WTC11 (cell line): Measurements from ENCODE around the gene ENAM. TPM values are rescaled to one million over a fixed set of nuclear protein-coding genes. Genes with fewer than 3 reads are reported as not detected.

Experiments
- ATAC-seq: fragments of 200-7000 bp; cut with Tn5 transposase; 2 replicates; pipeline ENCODE4 v1.10.0; 2021; ENCODE audit warnings: mild to moderate bottlenecking, moderate library complexity
- CTCF ChIA-PET: fragments of 300-600 bp; sonication (Branson Sonifier 250); formaldehyde crosslinking; loops from one replicate; lab custom pipeline; 2021; ENCODE audit warnings: antibody characterized with exemption; lab: Charles Lee
- POLR2A ChIA-PET: fragments of 350-600 bp; sonication (Branson Sonifier 250); formaldehyde crosslinking; loops from one replicate; lab custom pipeline; 2021; ENCODE audit warnings: antibody characterized with exemption; lab: Charles Lee
- DNase-seq: peaks from one replicate; pipeline ENCODE4 v3.0.0; 2021; ENCODE audit warnings: low spot score
- H3K27ac Mint-ChIP-seq: 2 replicates; pipeline ENCODE4 v1.8.0; 2021; ENCODE audit warnings: mixed read lengths
- H3K27me3 Mint-ChIP-seq: 2 replicates; pipeline ENCODE4 v1.8.0; 2021; ENCODE audit warnings: low read depth, mild to moderate bottlenecking, moderate library complexity, mixed read lengths
- H3K36me3 Mint-ChIP-seq: 2 replicates; pipeline ENCODE4 v1.8.0; 2021; ENCODE audit warnings: mixed read lengths
- H3K4me1 Mint-ChIP-seq: 2 replicates; pipeline ENCODE4 v1.8.0; 2022; ENCODE audit warnings: mixed read lengths
- H3K4me3 Mint-ChIP-seq: 2 replicates; pipeline ENCODE4 v1.8.0; 2021; ENCODE audit warnings: mild to moderate bottlenecking, moderate library complexity, mixed read lengths
- H3K9me3 Mint-ChIP-seq: 2 replicates; pipeline ENCODE4 v1.8.0; 2021; ENCODE audit warnings: mixed read lengths
- ATF2 ChIP-seq: sonication (generic); formaldehyde crosslinking; IDR thresholded peaks from 2 replicates; pipeline ENCODE4 v1.8.1; 2022; ENCODE audit warnings: low read depth, missing genetic modification reagents, borderline replicate concordance
- ATF6 ChIP-seq: sonication (generic); formaldehyde crosslinking; IDR thresholded peaks from 2 replicates; pipeline ENCODE4 v1.8.1; 2023; ENCODE audit warnings: mild to moderate bottlenecking, missing genetic modification reagents
- CREM ChIP-seq: sonication (generic); formaldehyde crosslinking; IDR thresholded peaks from 2 replicates; pipeline ENCODE4 v1.8.1; 2022; ENCODE audit warnings: mild to moderate bottlenecking, missing genetic modification reagents, moderate library complexity
- ESRRA ChIP-seq: sonication (generic); formaldehyde crosslinking; IDR thresholded peaks from 2 replicates; pipeline ENCODE4 v1.8.1; 2022; ENCODE audit warnings: mild to moderate bottlenecking, missing genetic modification reagents, borderline replicate concordance
- HMGA2 ChIP-seq: fragments of 250-450 bp; sonication (Bioruptor Pico); IDR thresholded peaks from 2 replicates; pipeline ENCODE4 v1.4.0; 2021; ENCODE audit warnings: mild to moderate bottlenecking, moderate library complexity
- IRF1 ChIP-seq: sonication (generic); formaldehyde crosslinking; IDR thresholded peaks from 2 replicates; pipeline ENCODE4 v1.8.0; 2023; ENCODE audit warnings: missing genetic modification reagents
- NR1H2 ChIP-seq: sonication (generic); formaldehyde crosslinking; IDR thresholded peaks from 2 replicates; pipeline ENCODE4 v1.9.0; 2021; ENCODE audit warnings: mild to moderate bottlenecking, moderate library complexity, missing genetic modification reagents
- PREB ChIP-seq: sonication (generic); formaldehyde crosslinking; IDR thresholded peaks from 2 replicates; pipeline ENCODE4 v1.8.1; 2022; ENCODE audit warnings: mild to moderate bottlenecking, missing genetic modification reagents, moderate library complexity, borderline replicate concordance
- RELA ChIP-seq: sonication (generic); formaldehyde crosslinking; IDR thresholded peaks from 2 replicates; pipeline ENCODE4 v1.8.1; 2022; ENCODE audit warnings: missing genetic modification reagents, mild to moderate bottlenecking, borderline replicate concordance
- SMAD4 ChIP-seq: sonication (generic); formaldehyde crosslinking; IDR thresholded peaks from 2 replicates; pipeline ENCODE4 v1.8.0; 2022; ENCODE audit warnings: mild to moderate bottlenecking, missing genetic modification reagents
- SP1 ChIP-seq: sonication (generic); formaldehyde crosslinking; conservative IDR thresholded peaks from 2 replicates; pipeline ENCODE4 v1.8.1; 2022; ENCODE audit warnings: missing genetic modification reagents
- TEAD1 ChIP-seq: sonication (generic); formaldehyde crosslinking; IDR thresholded peaks from 2 replicates; pipeline ENCODE4 v1.8.0; 2022; ENCODE audit warnings: mild to moderate bottlenecking, missing genetic modification reagents
- TP53 ChIP-seq: sonication (generic); formaldehyde crosslinking; IDR thresholded peaks from 2 replicates; pipeline ENCODE4 v1.8.1; 2023; ENCODE audit warnings: mild to moderate bottlenecking, missing genetic modification reagents
- ZNF121 ChIP-seq: sonication (generic); formaldehyde crosslinking; IDR thresholded peaks from 2 replicates; pipeline ENCODE4 v1.8.0; 2023; ENCODE audit warnings: missing genetic modification reagents
- ZNF263 ChIP-seq: sonication (generic); formaldehyde crosslinking; IDR thresholded peaks from 2 replicates; pipeline ENCODE4 v1.8.1; 2022; ENCODE audit warnings: low read depth, mild to moderate bottlenecking, moderate library complexity, missing genetic modification reagents
- ZNF423 ChIP-seq: fragments of 250-450 bp; sonication (Bioruptor Pico); IDR thresholded peaks from 2 replicates; pipeline ENCODE4 v2.1.2; 2022; ENCODE audit warnings: mild to moderate bottlenecking, moderate library complexity
- ZNF512 ChIP-seq: sonication (generic); formaldehyde crosslinking; IDR thresholded peaks from 2 replicates; pipeline ENCODE4 v1.8.1; 2022; ENCODE audit warnings: missing genetic modification reagents, borderline replicate concordance
- total RNA-seq: library from RNA; stranded (reverse); gene quantifications from 3 replicates; pipeline ENCODE4 v1.2.3, GENCODE V29; 2021
- TF ChIP-seq, protein P1 (sequence below): sonication (generic); formaldehyde crosslinking; IDR thresholded peaks from 2 replicates; pipeline ENCODE4 v1.8.0; 2022; ENCODE audit warnings: mild to moderate bottlenecking, missing genetic modification reagents
- TF ChIP-seq, protein P2 (sequence below): sonication (generic); formaldehyde crosslinking; IDR thresholded peaks from 2 replicates; pipeline ENCODE4 v1.8.1; 2023; ENCODE audit warnings: mild to moderate bottlenecking, missing genetic modification reagents, moderate library complexity
- TF ChIP-seq, protein P3 (sequence below): sonication (generic); formaldehyde crosslinking; IDR thresholded peaks from 2 replicates; pipeline ENCODE4 v1.8.1; 2022; ENCODE audit warnings: low read depth, mild to moderate bottlenecking, moderate library complexity, missing genetic modification reagents, borderline replicate concordance

Gene ENAM
- total RNA-seq, 1 experiment from 2014 or later, result not detected

- TF ChIP-seq TEAD1 (CRISPR knock-in tag) (no peak), SP1 (no peak), RELA (CRISPR knock-in tag) (no peak), HMGA2 (CRISPR knock-in tag) (no peak), TP53 (CRISPR knock-in tag) (no peak), ZNF512 (CRISPR knock-in tag) (no peak), SMAD4 (CRISPR knock-in tag) (no peak), CREM (no peak)
- TF ChIP-seq, protein P1, sequence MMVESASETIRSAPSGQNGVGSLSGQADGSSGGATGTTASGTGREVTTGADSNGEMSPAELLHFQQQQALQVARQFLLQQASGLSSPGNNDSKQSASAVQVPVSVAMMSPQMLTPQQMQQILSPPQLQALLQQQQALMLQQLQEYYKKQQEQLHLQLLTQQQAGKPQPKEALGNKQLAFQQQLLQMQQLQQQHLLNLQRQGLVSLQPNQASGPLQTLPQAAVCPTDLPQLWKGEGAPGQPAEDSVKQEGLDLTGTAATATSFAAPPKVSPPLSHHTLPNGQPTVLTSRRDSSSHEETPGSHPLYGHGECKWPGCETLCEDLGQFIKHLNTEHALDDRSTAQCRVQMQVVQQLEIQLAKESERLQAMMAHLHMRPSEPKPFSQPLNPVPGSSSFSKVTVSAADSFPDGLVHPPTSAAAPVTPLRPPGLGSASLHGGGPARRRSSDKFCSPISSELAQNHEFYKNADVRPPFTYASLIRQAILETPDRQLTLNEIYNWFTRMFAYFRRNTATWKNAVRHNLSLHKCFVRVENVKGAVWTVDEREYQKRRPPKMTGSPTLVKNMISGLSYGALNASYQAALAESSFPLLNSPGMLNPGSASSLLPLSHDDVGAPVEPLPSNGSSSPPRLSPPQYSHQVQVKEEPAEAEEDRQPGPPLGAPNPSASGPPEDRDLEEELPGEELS (CRISPR knock-in tag), result no peak
These were observed 924 bp upstream of the ENAM start (continued) for GRCh38 chr4:70627620-70628019.

DNA sequence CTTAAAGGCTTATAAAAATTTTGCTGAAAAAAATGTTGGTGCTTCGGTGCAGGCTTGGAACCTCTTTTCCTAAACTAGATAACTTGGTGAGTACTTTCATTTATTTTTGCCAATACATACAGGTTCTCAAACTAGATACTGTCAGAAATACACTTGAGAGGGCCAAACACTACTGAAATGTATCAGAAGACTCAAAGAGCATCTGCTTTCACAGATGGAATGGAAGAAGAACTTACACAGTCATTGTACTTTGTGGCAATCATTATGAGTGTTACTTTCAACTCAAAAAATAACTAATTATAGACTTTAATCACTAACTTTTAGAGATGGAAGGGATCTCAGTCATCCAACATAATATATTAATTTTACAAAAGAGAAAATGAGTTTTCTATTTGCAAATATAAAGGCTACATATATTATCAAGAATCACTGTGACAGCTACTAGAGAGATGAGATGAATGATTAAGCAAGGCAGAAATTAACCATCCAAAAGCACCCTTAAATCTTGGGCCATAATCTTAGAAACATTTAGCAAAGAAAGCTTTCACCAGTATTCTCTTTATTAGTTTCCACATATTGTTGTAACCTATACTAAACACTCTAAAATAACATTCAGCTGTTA lies 1.0 kb downstream of the ENAM start:
- DNase-seq, result no peak
- Mint-ChIP-seq H3K4me3 (no peak overlapping the region), H3K9me3 (no peaks in the 10 kb centered on the region), H3K27ac (no peak overlapping the region), H3K36me3 (no peaks in the 10 kb centered on the region), H3K4me1 (no peaks in the 10 kb centered on the region), H3K27me3 (no peaks in the 10 kb centered on the region)
- POLR2A ChIA-PET, result no interaction called here
- no peak for ATAC-seq
- CTCF ChIA-PET, result no interaction called here
- TF ChIP-seq NR1H2, result no peak
- no peak for TF ChIP-seq PREB
- no peak for TF ChIP-seq ESRRA (CRISPR knock-in tag)
- no peak for TF ChIP-seq ATF6
- TF ChIP-seq, protein P2, sequence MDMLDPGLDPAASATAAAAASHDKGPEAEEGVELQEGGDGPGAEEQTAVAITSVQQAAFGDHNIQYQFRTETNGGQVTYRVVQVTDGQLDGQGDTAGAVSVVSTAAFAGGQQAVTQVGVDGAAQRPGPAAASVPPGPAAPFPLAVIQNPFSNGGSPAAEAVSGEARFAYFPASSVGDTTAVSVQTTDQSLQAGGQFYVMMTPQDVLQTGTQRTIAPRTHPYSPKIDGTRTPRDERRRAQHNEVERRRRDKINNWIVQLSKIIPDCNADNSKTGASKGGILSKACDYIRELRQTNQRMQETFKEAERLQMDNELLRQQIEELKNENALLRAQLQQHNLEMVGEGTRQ (CRISPR knock-in tag), result no peak
- TF ChIP-seq ZNF121 (CRISPR knock-in tag), result no peak
- no peak for TF ChIP-seq ZNF263
- no peak for TF ChIP-seq ATF2 (CRISPR knock-in tag)
- TF ChIP-seq, protein P3, sequence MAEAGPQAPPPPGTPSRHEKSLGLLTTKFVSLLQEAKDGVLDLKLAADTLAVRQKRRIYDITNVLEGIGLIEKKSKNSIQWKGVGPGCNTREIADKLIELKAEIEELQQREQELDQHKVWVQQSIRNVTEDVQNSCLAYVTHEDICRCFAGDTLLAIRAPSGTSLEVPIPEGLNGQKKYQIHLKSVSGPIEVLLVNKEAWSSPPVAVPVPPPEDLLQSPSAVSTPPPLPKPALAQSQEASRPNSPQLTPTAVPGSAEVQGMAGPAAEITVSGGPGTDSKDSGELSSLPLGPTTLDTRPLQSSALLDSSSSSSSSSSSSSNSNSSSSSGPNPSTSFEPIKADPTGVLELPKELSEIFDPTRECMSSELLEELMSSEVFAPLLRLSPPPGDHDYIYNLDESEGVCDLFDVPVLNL, result no peak
- TF ChIP-seq, protein P1 (CRISPR knock-in tag), result no peak
- no peak for TF ChIP-seq ZNF423 (CRISPR knock-in tag)
- TF ChIP-seq IRF1 (CRISPR knock-in tag), result no peak
